CD4-positive, alpha-beta T cell treated with Interleukin-6 for 4 hours (primary cell): ENCODE results near the gene UPF1.
"Not testable (repeated sequence)": the region's sequence is repeated elsewhere in the genome, so short reads cannot be mapped to it uniquely, and the experiment has no call there.

Experiments
- DNase-seq: peaks from one replicate; pipeline ENCODE4 v3.0.0-alpha.2; 2020; ENCODE audit warnings: mixed read lengths

UPF1 gene

DNA sequence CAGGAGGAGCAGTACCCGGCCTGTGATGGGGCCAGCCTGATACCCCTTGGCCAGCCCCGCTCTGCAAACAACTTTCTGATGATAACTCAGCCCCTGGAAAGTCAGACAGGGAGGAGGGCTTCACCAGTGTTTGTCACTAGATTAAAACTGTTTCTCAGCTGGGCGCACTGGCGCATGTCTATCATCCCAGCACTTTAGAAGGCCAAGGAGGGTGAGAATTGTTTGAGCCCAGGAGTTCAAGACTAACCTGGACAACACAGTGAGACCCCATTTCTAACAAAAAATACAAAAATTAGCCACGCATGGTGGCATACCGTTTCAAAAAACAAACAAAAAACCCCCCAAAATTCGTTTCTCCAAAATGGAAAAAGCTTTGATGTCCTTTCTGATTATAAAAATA, 69.7 kb downstream of the UPF1 start:
- DNase-seq, result no peak

DNA sequence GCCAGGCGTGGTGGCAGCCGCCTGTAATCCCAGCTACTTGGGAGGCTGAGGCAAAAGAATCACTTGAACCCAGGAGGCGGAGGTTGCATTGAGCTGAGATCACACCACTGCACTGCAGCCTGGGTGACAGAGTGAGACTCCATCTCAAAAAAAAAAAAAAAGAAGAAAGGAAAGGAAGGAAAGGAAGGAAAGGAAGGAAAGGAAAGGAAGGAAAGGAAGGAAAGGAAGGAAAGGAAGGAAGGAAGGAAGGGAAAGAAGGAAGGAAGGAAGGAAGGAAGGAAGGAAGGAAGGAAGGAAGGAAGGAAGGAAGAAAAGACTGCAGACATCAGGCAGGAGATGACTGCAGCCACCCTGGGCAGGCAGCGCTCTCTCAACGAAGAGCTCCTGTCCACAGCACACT, 70.8 kb downstream of the UPF1 start:
- not testable (repeated sequence) for DNase-seq

DNA sequence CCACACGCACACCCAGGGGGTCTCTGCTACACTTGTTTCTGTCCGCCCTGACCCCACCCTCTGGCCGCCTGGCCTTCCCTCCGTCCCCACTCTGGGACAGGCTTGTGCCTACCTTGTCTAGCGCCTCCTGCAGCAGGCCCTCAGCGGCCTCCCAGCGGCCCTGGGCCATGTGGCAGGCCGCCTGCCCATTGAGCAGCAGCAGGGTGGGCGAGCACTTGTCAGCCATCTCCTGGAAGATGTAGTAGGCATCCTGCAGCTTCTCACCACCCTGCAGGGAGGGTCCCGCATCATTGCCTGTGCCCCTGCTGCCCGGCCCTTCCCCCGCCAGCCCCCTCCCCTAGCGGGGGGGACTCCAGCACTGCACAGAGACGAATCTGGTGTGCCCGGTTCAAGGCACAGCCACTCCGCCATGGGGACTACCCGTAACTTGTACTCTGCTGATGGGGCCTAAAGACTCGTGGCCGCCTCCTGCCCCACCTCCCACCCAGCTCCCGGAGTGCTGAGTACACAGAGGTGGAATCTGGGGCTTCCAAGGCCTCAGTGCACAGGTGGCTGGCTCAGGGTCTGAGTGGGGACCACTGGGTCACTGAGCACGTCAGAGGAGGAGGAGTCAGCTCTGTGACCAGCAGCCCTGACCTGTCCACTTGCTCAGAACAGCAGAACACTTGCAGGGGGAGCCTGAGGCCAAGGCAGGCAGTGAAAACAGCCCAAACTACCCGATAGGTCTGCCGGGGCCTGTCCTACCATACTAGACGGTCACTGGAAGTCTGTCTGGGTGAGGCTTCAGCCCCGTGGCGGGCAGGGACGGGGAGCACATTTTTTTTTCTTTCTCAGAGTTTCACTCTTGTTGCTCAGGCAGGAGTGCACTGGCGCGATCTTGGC, 71.6 kb downstream of the UPF1 start:
- no peak for DNase-seq

DNA sequence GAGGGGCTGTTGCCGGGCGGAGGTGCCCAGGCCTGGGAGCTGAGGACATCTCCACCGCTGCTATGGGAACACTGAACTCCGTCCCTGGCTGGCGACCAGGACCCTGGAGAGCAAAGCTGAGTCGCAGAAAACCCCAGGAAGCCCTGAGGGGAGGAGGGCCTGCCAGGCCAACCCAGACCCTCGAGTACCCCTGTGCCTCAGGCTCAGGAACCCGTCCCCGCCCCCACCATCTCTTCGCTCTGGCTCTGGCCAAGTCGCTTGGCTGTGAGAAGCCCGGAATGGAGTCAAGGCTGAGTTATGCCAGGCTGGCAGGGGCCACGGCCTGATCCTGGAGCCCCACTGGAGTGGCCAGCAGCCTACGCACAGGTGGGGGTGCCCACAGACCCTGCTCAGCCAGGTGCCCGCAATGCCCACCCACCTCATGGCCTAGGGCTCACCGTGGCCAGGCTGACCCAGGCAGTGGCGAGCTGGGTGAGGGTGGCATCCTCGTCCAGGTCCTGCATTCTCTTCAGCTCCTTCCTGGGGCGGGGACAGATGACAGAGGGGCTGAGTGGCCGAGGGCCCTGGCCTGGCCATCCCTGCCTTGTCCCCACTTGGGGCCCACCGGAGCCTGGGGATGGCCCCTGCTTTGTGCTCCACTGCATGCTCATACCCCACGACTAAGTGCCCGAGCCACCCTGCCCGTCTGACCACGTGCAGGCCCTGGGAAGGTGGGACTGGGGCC, 72.7 kb downstream of the UPF1 start:
- DNase-seq, result no peak

DNA sequence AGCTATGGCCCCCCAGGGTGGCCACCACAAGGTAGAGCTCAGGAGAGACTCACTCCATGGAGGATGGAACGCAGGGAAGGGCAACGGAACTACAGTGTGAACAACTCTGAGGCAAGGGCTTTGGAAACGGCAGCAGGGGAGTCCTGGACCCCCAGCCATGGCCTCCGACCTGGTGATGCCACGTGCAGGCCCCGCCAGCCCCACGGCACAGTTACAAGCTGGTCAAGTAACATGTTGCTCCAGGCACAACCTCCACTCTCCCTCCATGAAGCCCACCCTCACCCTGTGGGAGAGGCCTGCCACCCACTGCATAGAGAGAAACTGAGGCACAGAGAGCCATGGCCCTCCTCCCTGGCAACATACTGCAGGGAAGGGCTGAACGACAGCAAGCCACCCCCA, 73.3 kb downstream of the UPF1 start:
- DNase-seq, result no peak

DNA sequence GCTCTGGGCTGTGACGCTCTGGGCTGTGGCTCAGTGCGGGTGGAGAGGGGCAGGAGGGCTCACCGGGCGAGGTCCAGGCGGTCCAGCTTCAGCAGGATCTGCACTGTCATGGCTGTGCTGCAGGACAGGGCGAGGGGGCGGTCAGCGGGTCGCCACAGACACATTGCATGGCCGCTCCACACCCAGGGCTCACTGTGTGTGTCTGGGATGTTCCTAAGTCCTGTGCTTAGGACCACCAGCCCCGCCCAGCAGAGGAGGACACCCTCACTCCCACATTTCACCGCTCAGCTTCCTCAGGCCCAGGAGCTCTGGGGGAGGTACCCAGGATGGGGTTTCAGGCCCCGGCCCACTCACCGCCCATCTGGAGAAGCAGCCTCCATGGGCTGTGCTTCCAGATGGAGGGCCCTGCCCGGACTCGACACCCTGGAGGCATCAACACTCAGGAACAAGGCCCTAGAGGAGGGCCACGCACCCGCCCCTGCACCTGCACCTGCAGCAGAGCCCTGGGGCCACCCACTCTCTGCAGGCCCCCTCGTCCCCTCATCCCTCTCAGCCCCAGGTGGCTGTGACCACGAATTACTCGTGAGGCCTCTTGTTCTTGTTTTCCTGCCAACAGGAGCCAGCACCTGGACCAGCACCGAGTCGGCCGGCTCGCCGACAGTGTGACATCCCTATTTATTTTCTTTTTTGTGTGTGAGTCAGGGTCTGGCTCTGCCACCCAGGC, 73.9 kb downstream of the UPF1 start:
- DNase-seq, result no peak

DNA sequence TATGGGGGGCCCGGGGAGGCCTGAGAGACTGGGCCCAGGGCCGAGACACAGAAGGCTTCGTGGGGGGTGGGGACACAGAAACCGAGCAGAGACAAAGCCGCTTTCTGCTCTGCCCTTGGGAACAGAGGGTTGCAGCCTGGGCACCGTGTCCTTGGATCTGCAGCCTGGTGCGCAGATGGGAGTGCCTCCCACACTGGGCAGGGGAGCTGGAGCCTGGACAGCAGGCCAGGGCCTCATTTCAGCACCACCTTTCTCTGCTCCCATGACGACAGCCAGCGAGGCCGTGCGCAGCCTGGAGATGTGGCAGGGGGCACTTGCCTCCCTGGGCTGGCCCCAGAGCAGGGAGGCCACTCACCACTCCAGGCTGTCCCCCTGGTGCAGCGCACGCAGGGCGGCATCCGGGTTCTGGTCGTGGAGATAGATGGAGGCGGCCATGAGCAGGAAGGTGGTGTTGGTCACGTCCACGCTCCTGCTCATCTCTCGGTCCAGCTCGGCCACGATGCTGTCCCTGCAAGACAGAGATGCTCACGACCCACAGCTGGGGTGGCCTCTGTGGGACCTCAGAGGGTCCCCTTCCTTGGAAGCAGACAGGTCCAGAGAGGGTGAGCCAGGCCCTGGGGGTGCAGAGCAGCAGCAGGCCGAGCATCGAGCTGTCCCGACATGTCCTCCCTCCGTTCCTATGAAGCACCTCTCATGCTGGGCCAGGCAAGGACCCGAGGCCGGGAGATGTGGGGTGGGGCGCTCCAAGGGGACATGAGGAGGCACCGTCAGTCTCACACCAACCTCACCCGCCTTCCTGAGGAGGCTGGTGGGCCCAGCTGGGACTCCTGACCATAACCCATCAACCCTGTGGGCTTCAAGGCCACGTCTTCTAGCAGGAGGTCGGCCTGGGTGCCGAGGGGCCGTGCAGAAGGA, 75.1 kb downstream of the UPF1 start:
- DNase-seq, result no peak

DNA sequence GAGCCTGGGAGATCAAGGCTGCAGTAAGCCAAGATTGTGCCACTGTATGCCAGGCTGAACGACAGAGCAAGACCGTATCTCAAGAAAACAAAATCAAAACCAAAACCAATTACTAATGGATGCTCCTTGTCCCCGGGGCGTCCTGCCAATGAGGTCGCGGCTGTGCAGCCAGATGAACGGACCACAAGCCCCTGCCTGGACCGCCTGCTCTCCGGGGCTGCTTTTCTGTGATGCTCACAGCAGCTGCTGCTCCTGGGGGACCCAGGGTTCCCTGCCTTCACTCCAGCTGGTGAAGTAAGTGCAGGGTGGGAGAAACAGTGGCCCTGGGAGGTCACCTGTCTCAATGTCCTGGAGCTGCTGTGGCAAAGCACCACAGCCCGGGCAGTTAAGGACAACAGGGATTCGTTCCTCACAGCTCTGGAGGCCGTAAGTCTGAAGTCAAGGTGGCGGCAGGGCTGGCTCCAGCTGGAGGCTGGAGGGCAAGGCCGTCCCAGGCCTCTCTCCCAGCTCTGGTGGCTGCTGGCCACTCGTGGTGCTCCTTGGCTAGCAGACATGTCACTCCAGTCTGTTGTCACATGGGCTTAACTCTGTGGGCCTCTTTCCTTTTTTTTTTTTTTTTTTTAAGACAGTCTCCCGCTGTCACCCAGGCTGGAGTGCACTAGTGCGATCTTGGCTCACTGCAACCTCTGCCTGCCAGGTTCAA, 77.3 kb downstream of the UPF1 start:
- DNase-seq, result no peak

DNA sequence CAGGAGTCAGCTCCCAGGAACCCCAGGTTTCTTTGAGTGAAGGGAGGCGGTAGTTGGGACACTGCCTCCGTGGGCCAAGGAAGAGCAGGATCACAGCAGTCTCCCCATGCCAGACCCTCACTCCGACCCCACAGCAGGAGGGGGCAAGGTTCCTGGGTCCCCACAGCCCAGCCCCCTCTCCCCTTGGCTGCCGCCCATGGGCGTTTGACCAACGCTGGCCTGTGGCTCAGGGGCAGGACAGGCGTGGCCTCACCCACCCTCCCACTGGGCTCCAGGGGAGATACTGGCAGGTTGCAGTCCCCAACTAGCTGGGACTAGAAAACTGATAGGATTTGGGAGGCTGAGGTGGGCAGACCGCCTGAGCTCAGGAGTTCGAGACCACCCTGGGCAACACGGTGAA, 78.3 kb downstream of the UPF1 start:
- no peak for DNase-seq

DNA sequence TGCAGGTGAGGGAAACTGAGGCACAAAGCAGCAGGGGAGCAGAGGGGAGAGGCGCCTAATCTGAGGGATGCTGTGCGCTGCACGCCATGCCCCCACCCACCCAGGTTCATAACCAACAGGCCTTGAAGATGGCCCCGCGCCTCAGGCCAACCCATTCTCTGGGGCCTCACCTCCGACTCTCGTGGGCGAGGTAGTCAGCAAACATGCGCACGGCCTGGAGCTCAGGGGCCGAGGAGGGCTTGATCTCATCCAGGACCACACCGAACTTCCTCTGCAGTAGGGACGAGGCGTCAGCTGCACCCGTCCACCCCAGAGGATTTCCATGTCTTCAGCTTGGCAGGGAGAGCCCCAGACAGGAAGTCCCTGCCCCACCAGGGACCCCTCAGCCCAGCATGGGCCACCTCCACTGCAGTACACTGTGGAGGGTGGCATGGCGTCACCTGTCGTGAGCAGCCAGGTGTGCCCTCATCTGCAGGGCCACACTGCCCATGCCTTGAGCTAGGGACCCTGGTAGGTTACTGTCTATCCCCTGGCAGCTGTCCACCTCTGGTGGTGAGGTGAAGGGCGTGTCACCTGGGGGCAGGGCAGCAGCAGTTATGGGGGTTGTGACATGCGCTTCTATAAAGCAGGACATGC, 79.2 kb downstream of the UPF1 start:
- DNase-seq, result no peak

DNA sequence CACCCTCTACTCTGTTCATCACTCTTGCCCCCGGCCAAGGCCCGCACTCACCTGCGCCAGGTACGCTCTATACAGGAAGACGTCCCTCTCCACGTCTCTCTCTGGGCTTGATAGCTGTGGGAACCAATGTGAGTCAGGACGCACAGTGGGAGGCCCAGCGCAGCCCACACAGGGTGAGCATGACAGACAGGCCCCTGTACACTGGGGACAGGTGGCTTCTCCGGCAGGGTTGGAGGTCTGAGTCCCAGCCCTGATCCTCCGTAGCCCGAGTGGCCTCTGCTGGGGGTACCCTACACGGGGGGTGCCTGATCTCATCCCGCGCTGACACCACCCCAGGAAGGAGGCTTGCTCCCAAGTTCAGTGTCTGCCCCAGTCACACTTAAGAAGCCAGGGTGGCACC, 81.2 kb downstream of the UPF1 start:
- no peak for DNase-seq

DNA sequence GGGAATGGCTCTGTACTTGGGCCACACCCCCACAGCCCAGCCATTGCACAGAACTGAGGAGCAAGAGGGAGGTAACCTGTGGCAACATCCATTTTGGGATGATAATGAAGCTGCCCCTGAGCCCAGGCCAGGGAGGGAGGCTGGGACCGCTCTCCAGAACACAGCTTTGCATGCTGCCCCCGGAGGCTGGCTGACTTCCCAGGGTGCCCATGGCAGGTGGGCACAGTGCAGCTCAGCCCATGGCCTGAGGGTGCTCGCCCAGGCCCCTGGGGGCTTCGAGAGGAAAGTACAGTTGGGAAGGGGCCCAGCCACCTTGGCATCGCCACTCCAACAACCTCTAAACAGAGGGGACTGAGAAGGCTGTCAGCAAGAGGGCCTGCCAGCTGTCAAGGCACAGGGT, 81.7 kb downstream of the UPF1 start:
- DNase-seq, result no peak

DNA sequence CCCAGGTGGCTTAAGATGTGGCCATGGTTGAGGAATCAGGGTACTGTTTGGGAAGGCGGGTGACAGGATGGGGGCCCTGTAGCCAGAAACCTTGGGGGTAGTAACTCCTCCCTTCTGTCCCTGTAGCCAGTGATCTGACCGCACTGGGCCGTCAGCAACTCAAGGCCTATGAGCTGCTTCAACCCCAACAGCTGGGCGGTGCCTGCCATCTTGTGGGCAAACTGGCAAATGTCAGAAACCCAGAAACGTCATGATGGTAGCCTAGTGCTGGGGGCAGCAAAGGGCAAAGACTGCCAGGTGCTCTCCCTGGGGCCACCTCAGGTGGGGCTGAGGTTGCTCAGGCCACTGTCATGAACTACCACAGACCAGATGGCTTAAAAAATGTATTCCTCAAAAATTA, 83.9 kb downstream of the UPF1 start:
- DNase-seq, result peak; percentile 17

DNA sequence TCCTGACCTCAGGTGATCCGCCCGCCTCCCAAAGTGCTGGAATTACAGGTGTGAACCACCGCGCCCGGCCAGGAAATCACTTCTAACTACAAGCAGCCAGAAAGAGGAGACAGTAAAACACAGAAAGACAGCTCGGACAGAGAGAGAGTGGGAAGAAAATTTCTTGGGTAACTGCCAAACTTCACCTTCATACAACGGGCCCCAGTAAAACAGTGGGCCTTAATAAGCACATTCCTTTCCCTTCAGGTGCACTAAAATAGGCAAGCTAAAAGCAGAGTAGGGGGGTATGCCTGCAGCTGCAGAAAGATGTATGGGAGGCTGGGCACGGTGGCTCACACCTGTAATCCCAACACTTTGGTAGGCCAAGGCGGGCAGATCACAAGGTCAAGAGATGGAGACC, 85.8 kb downstream of the UPF1 start:
- DNase-seq, result not testable (repeated sequence)
